Rectal smooth muscle tissue (tissue), 1 donor: ENCODE measurements around the gene TNMD.

ENCODE experiments used
- H3K27ac ChIP-seq: one replicate; pipeline ENCODE4 v1.7.0; 2013; ENCODE audit warnings: low read depth, low read length, inconsistent platforms
- H3K27me3 ChIP-seq: one replicate; pipeline ENCODE4 v1.7.0; 2013; ENCODE audit warnings: low read length; ENCODE audit not compliant: control insufficient read depth, insufficient read depth
- H3K36me3 ChIP-seq: one replicate; pipeline ENCODE4 v1.7.0; 2013; ENCODE audit warnings: low read length; ENCODE audit not compliant: control insufficient read depth, insufficient read depth
- H3K4me1 ChIP-seq: one replicate; pipeline ENCODE4 v1.7.0; 2013; ENCODE audit warnings: low read length; ENCODE audit not compliant: control insufficient read depth, insufficient read depth
- H3K4me3 ChIP-seq: one replicate; pipeline ENCODE4 v1.7.0; 2013; ENCODE audit warnings: low read length
- H3K9ac ChIP-seq: one replicate; pipeline ENCODE4 v1.7.0; 2013; ENCODE audit warnings: low read length

The TNMD gene

GRCh38 chrX:100647739-100648138 is 63.0 kb downstream of the TNMD start:
- Histone ChIP-seq H3K4me1 (no peaks in the 10 kb centered on the region), H3K4me3 (no peak overlapping the region), H3K36me3 (no peaks in the 10 kb centered on the region), H3K9ac (no peak overlapping the region), H3K27me3 (peaks cover 3% of the 10 kb centered on the region), H3K27ac (peak overlapping the region; percentile 65)

GRCh38 chrX:100648458-100649417 is 64.0 kb downstream of the TNMD start:
- peaks cover 3% of the 10 kb centered on the region for H3K27me3 ChIP-seq
- no peak overlapping the region for H3K9ac ChIP-seq
- H3K4me1 ChIP-seq: no peaks in the 10 kb centered on the region
- peak overlapping the region; percentile 65 for H3K27ac ChIP-seq
- H3K36me3 ChIP-seq: no peaks in the 10 kb centered on the region
- no peak overlapping the region for H3K4me3 ChIP-seq
